ENCODE data around the gene EHD1.

- TF ChIP-seq POLR2A (IDR thresholded peaks at IDR 0.05) = no peak
- TF ChIP-seq CTCF (IDR thresholded peaks at IDR 0.05) = no peak
Measured at GRCh38 chr11:64891215-64891848, 12.9 kb upstream of the EHD1 start.

Data from testis (tissue), 2 donors.